ENCODE results near the gene PSORS1C1.

GRCh38 chr6:31140643-31141042, 26.0 kb downstream of the PSORS1C1 start:
- TF ChIP-seq CTCF (IDR thresholded peaks at IDR 0.05) (no peak), POLR2A (IDR thresholded peaks at IDR 0.05) (no peak)

All from ovary (tissue), 3 donors.